ENCODE data around the gene USP34.

- TF ChIP-seq CTCF (IDR thresholded peaks at IDR 0.05; ENCODE audit: low read depth, low read length) (no peak), POLR2A (IDR thresholded peaks at IDR 0.05; ENCODE audit: extremely low read depth, insufficient read length) (no peak)
These were observed 277.0 kb downstream of the USP34 start for GRCh38 chr2:61193670-61194561.

Data from NB4 (cell line).